Stimulated activated CD8-positive, alpha-beta memory T cell treated with anti-CD3 and anti-CD28 coated beads, Interleukin-2, amount 100 ng/mL, for 1 hour (primary cell): Measurements from ENCODE around the gene CFAP92.

Experiments used
- DNase-seq, 2 donors: peaks; one replicate each; pipeline ENCODE4 v3.0.0-alpha.2; 2020; ENCODE audit warnings: low read depth in 2 of 2

The CFAP92 gene

DNA sequence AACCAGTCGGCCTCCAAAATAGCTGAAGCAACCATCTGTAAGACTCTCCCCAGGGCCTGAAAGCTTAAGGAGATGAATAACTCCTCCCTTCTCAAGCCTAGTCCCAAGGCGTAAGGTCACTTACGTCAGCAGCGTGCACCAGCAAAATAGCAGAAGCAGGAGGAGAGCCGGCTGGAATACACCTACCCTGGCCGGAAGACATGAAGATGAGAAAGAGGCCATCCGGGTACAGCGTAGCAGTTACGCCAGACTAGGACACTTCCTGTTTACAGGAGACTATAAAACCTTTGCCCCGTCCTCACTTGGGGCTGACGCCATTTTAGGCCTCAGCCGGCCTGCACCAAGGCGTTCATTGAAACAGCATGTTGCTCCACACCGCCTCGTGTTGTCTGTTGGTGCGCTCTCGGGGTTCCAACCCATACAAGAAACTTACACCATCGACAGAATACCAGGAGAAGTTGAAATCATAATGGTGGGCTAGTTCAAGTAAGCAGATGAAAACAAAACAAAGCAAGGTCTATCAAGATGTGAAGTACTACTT lies 2.5 kb downstream of the CFAP92 start:
- DNase-seq = no peak

DNA sequence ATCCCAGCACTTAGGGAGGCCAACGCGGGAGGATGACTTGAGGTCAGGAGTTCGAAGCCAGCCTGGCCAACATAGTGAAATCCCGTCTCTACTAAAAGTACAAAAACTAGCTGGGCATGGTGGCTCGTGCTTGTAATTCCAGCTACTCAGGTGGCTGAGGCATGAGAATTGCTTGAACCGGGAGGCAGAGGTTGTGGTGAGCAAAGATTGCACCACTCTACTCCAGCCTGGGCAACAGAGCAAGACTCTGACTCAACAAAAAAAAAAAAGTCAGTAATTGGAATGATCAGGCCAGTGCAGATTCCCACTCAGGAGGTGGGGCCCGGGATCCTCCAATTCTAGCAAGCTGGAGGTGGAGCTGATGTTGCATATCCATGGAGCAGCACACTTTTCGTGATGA lies 5.6 kb downstream of the CFAP92 start:
- DNase-seq = no peak

DNA sequence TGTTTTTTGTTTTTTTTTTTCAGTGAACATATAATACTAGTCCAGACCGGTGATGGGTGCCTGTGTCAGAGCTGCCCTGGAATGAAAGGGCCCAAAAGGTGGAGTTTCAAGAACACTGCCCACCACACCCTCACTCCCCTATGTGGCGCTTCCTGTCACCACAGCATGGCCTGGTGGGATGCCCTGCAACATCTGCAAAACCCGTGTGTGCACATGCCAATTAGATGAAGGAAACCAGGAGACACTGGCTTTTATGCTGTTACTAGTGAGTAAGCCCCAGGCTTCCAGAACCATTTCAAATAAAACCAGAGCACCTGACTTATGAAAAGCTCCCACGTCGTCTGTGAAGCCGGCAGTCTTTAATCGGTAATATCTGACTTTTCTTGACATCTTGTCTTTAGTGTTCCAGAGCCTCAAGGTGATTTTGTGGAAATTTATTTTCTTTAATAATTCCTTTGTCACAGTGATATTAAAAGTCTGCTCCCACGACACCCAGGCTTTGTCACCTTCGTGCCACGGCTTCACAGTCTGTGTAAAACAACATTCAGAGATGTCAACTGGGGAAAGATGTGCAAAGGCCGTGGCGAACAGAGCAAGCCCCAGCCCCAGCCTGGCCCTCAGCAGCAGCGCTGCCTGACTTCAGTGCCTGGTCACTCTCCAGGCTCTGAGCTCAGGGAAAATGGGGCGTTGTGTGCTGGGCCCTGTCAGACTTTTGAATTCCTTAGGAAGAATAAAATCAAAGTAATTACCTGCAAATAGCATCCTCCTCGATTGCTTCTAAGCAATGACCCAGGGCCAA lies 6.4 kb downstream of the CFAP92 start:
- DNase-seq = no peak

DNA sequence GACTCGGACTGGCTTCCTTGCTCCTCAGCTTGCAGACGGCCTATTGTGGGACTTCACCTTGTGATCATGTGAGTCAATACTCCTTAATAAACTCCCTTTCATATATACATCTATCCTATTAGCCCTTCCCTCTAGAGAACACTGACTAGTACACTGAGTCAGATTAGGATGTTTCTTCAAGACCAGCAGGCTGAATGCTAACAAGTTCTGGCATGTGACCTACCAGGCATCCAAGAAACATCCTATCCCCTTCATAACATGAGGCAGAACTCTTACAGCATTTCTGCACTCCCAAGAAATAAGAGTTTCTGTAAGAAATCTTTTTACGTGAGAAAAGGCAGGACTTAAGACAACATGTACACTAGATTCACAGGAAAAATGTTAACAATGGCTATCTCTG lies 9.3 kb downstream of the CFAP92 start:
- DNase-seq = no peak

DNA sequence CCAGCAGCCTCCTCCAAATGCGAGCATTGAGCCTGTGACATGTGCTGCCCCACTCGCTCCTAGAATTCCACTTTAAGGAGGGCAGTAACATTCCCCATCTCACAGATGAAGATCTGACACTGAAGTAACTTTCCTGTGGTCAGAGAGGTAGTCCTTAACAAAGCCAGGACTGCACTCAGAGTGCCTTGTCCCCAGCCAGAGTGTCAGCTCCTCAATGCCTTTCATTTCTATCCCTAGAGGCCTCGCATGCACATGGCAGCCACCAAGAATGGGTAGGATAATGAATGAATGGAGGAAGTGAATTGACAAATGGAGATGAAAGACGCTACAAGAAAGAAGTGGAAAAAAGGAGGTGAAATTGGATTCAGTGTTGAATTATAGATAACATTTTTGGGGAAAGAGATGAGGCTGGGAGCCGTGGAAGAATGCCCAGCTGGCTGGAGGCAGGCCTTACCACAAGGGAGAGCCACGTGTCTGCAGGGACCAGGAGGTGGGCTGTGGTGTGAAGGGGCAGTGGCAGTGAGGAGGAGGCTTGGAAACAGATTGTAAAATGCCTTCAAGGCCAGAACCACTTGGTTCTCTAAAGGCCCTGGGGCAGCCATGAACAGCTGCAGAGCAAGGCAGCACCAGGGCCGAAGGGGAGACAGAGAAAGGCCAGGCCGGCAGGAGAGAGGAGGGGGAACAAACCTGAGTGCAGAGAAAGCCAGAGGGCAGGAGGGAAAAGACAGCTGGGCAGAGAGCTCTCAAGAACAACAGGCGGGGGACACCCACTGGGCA lies 10.4 kb downstream of the CFAP92 start:
- no peak for DNase-seq

DNA sequence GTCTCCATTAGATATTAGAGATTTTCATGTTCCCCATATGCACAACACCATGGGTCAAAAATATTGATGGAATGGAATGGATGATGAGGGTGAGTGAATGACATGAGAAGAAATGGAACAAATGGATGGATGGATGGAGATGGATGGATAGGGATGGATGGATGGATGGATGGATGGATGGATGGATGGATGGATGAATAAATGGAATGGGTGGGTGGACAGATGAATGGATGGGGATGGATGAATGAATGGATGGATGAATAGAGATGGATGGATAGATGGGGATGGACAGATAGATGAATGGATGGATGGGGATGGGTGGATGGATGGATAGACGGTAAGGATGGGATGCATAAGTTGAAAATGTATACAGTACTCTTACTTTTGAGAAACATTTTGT lies 18.6 kb downstream of the CFAP92 start:
- DNase-seq = no peak

DNA sequence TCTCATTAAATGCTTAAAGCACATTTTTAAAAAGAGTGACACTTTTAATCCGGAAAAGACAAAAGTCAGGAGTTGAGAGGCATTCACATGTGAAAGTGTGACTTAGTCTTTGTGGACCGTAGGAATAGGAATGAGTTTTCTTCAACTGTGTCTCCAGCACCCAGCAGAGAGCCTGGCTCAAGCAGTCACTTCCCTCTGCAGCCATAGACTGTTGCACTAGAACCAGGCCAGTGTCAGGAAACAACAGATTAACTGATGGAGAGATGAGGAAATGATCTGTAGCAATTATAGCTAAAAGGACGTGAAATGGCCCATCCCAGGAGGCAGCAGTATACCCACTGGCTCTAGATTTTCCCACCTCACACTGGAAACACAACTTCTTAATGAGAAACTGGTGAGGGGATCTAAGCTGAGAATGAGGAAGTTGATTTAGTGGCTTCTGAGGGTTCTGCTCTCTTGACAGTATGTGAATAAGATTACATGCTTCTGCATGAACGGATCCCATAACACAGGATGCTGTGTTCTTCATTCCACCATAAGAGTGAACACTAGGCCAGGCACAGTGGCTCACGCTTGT lies 19.8 kb downstream of the CFAP92 start:
- DNase-seq = no peak

DNA sequence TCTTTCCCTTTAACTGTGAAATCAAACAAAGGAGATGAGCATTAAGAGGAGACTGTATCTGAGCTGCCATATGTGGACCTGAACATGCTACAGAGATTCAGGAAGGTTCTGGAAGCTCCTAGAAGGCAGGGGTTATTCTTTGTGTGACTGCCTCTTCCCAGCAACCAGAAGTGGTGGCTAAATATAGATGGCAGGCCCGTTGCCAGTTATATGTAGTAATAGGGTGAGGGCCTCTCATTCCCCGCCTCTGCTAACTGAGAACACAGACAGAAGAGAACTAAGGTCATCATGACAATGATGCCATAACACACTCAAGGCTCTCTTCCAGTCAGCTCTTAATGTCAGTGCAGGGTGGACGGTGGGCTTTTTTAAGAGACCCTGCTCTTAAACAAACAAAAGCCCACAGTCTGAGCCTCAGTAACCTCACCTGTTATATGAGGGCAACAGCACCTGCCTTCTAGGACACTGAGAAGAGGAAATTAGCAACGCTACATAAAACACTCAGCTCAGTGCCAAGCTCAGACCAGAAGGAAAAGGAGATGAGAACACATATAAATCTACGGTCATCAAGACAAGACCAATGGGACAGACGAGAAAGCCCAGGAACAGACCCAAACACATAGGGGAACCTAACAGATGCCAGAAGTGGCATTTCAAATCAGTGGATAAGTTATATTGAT lies 22.3 kb downstream of the CFAP92 start:
- DNase-seq = no peak

DNA sequence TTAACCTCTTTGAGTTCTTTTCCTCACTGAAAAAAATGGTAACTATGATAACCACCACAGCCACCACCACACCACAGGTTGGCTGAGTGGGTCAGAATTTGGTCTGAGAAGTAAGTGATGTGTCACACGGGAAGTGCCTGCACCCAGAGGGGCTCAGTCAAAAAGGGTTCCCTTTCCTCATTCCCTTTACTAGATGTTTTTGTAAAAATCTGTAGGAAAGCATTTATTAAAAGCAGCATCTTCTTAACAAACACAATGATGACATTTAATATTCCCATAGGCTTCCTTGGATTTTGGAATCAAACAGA lies 23.2 kb downstream of the CFAP92 start:
- DNase-seq = no peak

DNA sequence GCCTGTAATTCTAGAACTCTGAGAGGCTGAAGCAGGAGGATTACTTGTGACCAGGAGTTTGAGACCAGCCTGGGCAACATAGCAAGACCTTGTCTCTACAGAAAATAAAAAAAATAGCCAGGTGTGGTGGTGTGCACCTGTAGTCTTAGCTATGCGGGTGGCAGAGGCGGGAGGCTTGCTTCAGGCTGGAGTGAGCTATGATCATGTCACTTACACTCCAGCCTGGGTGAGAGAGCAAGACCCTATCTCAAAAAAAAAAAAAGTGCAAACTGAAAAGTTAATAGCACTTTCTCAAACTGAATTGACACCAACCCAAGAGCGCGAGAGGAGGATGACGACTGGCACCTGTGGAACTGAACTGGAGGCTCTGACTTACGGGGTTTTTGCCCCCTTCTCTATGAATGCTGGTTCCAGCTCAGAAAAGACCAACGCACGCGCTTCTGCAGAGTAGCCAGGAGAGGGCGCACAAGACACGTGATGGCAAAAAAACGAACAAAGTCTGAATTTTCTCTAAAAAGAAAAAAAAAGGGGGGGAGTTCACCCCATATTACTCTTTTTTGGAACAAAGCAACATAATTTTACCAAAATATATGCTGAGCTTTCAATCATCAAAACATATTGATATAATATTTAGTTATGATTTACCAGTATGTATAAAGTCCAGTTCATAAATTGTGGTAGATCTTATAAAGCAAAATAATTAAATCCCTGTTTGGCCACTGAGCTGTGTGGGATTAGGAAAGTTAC lies 23.7 kb downstream of the CFAP92 start:
- DNase-seq = peak; percentile 30 to 35

DNA sequence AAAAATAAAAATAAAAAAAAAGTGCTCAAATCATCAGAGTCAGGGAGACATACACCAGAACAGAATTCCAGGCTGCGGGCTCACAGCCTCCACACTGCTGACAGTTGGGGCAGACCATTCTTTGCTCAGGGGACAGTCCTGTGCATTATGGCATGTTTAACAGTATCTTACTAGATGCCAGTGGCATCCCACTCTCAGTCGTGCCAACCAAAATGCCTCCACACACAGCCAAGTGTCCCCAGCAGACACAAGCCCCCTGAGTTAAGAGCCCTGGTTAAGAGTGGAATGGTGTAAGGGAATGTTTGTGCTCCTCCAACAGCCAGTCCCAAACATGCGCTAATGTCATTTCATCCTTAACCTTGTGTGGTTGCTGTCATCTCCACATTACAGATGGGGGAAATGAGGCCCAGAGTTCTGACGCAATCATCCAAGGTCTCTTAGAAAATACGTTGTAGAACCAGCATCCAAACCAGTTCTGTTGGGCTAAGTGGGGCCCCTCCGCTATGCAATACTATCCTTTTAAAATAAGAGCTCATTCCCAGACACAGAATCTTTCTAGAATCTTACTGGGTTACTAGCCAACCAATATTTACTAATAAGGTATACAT lies 26.0 kb downstream of the CFAP92 start:
- DNase-seq = no peak

DNA sequence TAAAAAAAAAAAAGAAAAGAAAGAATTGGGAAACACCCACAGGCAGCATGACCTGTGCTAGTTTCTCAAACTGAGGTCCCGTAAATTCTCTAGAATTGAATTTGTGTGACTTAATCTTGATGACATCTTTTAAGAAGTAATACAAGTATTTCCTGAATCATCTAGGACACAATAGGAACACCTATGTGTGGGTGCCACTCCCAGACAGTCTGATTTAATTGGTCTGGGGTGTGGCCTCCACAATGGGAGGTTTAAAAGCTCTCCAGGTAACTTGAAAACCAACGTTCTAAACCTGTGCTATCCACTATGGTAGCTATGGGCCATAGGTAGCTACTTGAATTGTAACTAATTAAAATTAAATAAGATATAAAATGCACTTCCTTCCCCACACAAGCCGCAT lies 28.1 kb downstream of the CFAP92 start:
- DNase-seq = no peak

DNA sequence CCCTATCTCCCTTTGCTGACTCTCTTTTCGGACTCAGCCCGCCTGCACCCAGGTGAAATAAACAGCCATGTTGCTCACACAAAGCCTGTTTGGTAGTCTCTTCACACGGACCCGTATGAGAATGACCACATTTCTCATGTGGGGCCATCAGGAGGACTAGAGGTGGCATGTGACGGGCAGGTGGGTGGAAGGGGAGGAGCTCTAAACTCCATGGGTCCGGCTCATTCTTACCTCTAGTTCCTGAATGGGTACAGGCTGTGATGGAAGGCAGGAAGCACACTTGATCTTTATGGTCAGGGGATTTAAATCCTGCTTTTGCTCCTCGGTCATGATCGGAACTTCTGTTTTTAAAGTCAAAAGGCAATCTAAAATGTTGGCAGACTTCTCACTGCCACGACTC lies 28.6 kb downstream of the CFAP92 start:
- DNase-seq = no peak

DNA sequence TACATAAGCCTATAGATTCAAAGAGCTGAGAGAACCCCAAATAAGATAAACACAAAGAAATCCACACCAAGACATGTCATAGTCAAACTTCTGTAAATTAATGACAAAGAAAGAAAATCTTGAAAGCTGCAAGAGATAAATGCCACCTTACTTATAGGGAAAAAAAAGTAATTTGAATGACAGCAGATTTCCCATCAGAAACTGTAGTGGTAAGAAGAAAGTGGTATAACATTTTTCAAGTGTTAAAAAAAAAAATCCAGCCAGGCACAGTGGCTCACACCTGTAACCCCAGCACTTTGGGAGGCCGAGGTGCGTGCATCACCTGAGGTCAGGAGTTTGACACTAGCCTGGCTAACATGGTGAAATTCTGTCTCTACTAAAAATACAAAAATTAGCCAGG lies 37.4 kb downstream of the CFAP92 start:
- no peak for DNase-seq

DNA sequence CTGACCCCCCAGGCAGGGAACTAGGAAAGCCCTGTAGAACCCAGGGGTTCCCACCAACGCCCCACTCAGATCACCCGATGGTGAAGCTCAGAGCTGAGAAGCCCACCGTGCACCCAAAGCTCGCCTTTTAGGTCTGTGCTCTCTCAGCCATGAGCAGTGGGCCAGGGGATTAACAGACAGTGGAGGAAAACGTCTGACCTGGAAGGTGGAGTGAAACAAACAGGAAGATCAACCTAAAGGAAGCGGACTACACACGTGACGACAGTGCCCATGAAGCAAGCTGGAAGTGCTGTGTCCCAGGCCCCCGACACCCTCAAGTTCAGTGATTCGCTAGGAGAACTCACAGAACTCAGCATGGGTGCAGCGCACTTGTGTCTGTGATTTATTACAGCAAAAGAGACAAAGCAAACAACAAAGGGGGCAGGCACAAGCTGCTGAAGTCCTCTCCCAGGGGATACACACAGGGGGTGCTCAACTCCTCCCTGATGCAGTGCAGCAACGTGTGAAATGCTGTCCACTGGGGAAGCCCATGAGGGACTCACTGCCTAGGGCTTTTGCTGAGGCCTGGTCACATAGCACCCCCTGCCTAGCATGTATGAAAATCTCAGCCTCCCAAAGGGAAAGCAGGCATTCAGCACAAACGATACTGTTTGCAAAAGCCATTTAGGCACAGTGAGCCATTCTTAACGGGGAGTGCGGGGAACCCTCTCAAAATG lies 43.5 kb downstream of the CFAP92 start:
- no peak for DNase-seq

DNA sequence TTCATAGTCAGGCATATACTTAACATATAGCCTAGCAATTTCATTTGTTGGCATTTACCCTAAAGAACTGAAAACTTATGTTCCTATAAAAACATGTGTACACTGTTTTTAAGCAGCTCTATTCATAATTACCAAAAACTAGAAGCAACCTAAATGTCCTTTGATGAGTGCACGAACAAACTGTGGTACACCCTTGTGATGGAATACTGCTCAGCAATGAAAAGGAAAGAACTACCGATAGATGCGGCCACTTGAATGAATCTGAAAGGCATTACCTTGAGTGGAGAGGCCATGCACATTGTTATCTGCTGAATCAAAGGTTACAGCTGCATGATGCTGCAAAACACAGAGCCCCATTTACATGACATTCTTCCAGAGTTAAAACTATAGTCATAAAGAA lies 44.7 kb downstream of the CFAP92 start:
- DNase-seq = no peak

DNA sequence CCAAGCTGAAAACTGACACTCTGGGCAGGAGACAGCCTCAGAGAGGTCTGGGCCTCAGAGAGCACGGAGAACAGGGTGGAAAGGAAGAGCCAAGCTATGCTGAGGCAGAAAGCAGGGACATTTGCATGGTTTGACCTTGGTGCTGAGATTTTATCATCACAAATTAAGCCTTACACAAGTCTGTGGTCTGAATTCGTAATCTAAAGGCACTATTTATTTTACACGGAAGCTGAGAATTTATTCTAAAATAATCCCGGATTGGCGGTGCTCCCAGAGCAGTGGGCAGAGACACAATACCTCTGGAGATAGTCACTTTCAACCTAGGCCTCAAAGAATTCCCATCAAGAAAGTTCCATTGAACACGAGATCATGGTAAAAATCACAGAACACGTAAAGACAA lies 47.5 kb downstream of the CFAP92 start:
- no peak for DNase-seq

DNA sequence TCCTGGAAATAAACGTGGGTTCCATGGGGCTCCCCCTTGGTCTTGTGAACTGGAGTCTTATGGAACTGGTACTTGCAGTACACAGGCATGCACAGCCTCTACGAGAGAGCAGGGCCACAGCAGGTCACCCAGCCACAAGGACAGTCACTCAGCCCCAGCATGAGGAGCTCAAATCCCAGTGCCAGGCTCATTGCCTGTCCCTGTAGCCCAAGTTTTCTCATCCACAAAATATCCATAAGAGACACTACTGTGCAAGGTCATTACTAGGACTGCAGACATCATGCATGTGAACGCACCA lies 48.0 kb downstream of the CFAP92 start:
- no peak for DNase-seq

DNA sequence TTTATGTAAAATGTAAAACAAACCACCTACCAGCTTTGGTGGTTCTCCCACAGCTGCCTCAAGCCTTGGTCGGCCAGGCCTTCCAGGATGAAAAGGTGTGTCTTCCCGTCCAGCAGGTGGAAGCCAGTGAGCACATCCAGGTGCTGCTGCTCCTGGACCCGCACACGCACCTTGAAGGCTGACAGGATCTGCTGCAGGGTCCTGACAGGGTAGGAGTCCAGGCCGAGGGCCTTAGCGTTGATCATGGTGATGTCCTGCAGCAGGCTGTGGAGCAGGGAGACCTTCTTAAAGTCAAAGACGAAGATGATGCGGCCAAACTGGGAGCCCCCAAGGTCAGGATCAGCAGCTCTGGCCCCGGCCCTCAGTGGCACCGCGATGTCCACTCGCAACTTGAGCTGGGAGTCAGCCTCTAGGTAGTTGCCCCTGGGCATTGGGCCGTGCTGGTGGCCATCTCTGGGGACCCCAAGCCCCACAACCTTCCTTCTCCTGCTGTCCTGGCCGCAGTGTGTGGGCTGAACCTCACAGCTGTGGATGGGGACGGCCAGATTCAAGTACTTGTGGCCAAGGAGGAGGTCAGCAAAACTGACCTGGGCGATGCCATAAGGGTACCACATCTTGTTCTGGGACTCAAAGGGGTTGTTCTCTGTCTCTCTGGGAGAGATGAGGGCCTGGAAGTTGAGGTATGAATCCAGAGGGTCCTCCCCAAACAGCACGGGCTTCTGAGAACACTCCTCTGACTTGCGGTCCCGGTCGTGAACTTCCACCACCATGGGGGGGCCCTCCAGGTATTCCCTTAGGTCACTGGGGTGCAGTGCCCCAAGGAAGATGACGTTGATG lies 48.6 kb downstream of the CFAP92 start:
- DNase-seq = no peak
